Coronary artery (tissue), 2 donors: Measurements from ENCODE around the gene NCOA6.

Source experiments
- DNase-seq: peaks from one replicate; pipeline ENCODE4 v3.0.0-alpha.2; 2017; ENCODE audit warnings: low spot score
- H3K27ac ChIP-seq, 2 donors: fragments of 200-600 bp; sonication (generic); one replicate each; pipeline ENCODE4 v1.5.1; 2016 to 2019
- H3K4me3 ChIP-seq: fragments of 200-600 bp; sonication (generic); 2 replicates; pipeline ENCODE4 v1.5.1; 2016; ENCODE audit warnings: mild to moderate bottlenecking, moderate library complexity
- TF ChIP-seq, protein P1 (sequence below): fragments of 200-600 bp; sonication (generic); IDR thresholded peaks from one replicate; pipeline ENCODE4 v1.5.1; 2019; ENCODE audit warnings: antibody characterized with exemption

NCOA6 gene

DNA sequence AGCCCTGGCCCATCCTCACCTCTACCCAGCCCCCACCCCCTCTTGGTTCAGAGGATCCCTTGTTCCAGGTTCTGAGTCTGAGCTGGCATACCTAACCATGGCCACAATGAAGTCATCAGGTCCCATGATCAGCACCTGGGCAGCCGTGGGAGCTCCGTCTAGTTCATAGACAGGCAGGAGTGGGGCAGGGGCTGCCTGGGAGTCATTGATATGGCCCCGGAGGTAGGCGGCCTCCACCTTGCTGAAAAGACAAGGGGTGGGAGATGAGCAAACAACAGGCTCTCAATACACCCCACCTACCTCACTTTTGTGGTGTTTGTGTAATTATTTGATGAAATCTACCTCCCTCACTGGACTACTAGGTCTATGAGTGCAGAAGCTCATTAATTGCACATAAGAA, 26.8 kb upstream of the NCOA6 start:
- Histone ChIP-seq H3K27ac (no peak overlapping the region), H3K4me3 (no peak overlapping the region)
- DNase-seq, result no peak
- TF ChIP-seq, protein P1, sequence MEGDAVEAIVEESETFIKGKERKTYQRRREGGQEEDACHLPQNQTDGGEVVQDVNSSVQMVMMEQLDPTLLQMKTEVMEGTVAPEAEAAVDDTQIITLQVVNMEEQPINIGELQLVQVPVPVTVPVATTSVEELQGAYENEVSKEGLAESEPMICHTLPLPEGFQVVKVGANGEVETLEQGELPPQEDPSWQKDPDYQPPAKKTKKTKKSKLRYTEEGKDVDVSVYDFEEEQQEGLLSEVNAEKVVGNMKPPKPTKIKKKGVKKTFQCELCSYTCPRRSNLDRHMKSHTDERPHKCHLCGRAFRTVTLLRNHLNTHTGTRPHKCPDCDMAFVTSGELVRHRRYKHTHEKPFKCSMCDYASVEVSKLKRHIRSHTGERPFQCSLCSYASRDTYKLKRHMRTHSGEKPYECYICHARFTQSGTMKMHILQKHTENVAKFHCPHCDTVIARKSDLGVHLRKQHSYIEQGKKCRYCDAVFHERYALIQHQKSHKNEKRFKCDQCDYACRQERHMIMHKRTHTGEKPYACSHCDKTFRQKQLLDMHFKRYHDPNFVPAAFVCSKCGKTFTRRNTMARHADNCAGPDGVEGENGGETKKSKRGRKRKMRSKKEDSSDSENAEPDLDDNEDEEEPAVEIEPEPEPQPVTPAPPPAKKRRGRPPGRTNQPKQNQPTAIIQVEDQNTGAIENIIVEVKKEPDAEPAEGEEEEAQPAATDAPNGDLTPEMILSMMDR, result no peak

GRCh38 chr20:34850969-34851368, 25.5 kb upstream of the NCOA6 start:
- no peak overlapping the region for H3K4me3 ChIP-seq
- no peak overlapping the region for H3K27ac ChIP-seq
- no peak for DNase-seq
- TF ChIP-seq, protein P1, result no peak

DNA sequence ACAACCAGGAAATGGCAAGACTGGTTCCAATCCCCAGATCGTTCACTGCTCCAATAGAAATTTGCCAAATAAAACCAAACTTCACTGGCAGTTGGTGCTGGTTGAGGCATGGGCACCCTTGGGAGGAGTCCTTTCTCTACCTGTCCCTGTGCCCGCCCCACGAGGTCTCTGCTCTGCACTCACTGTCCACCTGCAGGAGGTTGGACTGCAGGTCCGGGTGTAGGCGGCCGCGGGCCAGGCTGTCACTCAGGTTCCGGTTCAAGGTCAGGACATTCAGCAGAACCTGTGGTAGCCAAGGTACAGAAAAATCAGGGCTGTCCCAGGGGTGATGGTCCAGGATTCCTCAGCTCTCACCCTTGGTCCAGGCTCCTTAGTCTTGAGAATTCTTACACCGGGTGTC, 24.3 kb upstream of the NCOA6 start:
- DNase-seq, result no peak
- H3K27ac ChIP-seq, result no peak overlapping the region
- no peak overlapping the region for H3K4me3 ChIP-seq
- TF ChIP-seq, protein P1, result no peak

DNA sequence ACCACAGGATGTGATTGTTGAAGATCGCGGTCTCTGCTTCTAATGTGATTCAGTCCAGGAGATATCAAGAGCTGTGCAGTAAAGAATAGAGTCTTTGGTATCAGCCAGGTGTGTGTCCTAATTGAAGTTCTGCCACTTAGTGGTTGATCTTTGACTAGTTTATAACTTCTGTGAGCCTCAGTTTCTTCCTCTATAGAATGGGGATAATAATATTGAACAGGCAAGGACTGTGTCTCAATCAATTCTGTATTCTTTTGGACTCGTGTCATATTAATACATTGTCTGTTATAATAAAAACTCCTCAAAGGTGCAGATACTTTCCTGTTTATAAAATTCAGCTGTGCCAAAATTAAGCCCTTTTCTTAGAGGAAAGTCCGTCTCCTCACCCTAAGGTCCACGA, 23.1 kb upstream of the NCOA6 start:
- H3K4me3 ChIP-seq, result no peak overlapping the region
- TF ChIP-seq, protein P1, result no peak
- DNase-seq, result no peak
- H3K27ac ChIP-seq, result no peak overlapping the region

GRCh38 chr20:34843421-34843820, 18.0 kb upstream of the NCOA6 start:
- Histone ChIP-seq H3K27ac (no peak overlapping the region), H3K4me3 (no peak overlapping the region)
- TF ChIP-seq, protein P1, result no peak
- DNase-seq, result no peak

- H3K27ac ChIP-seq, result no peak overlapping the region
- H3K4me3 ChIP-seq, result no peak overlapping the region
- DNase-seq, result no peak
- TF ChIP-seq, protein P1, result no peak
These were observed 16.7 kb upstream of the NCOA6 start for GRCh38 chr20:34842143-34842542.

DNA sequence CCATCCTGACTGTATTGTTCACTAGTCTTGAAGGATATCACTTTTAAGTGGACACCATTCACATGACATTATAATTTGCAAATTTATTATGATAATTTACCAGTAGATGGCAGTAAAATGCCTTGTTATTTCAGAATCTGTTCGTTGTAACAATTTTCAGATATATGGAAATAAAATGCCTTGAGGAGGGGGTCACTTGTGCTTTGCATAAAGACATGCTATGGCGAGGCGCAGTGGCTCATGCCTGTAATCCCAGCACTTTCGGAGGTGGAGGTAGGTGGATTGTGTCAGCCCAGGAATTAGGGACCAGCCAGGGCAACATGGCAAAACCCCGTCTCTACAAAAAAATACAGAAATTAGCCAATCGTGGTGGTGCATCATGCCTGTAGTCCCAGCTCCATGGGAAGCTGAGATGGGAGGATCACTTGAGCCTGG, 9.0 kb upstream of the NCOA6 start:
- Histone ChIP-seq H3K4me3 (no peak overlapping the region), H3K27ac (no peak overlapping the region)
- DNase-seq, result no peak
- TF ChIP-seq, protein P1, result no peak
